Astrocyte of the spinal cord (primary cell): ENCODE results near the gene COL4A1.

ENCODE experiments used
- DNase-seq: peaks from one replicate; pipeline ENCODE4 v3.0.0; 2011; ENCODE audit warnings: low read depth, low spot score
- H3K4me3 ChIP-seq: 2 replicates; pipeline ENCODE4 v1.5.1; 2011; ENCODE audit warnings: low read depth, mild to moderate bottlenecking, low read length, moderate library complexity
- CTCF ChIP-seq: IDR thresholded peaks from 2 replicates; pipeline ENCODE4 v1.5.1; 2012; ENCODE audit warnings: low read depth, mild to moderate bottlenecking, low read length, inconsistent platforms
- in situ Hi-C: cut with HindIII; loops from 2 replicates; pipeline ENCODE4 v1.10.0; 2017; ENCODE audit warnings: low sequenced_read_pairs

COL4A1 gene

GRCh38 chr13:110301606-110302553, 5.1 kb downstream of the COL4A1 start:
- in situ Hi-C loops, result no loop called here
- no peak overlapping the region for H3K4me3 ChIP-seq
- DNase-seq, result peak; percentile 56
- TF ChIP-seq CTCF, result no peak

- in situ Hi-C loops, result no loop called here
- TF ChIP-seq CTCF, result no peak
- no peak overlapping the region for H3K4me3 ChIP-seq
- DNase-seq, result no peak
Observed at GRCh38 chr13:110301083-110301482, 5.9 kb downstream of the COL4A1 start.

GRCh38 chr13:110300090-110300815, 6.7 kb downstream of the COL4A1 start:
- in situ Hi-C loops, result no loop called here

GRCh38 chr13:110299283-110299840, 7.6 kb downstream of the COL4A1 start:
- in situ Hi-C loops, result no loop called here
- DNase-seq, result no peak
- TF ChIP-seq CTCF, result no peak
- no peak overlapping the region for H3K4me3 ChIP-seq

More at GRCh38 chr13:110300090-110300815, 6.7 kb downstream of the COL4A1 start:
- TF ChIP-seq CTCF, result no peak
- H3K4me3 ChIP-seq, result no peak overlapping the region
- DNase-seq, result no peak

- TF ChIP-seq CTCF, result no peak
- no peak for DNase-seq
- no peak overlapping the region for H3K4me3 ChIP-seq
- in situ Hi-C loops, result no loop called here
Observed at GRCh38 chr13:110298505-110299282, 8.3 kb downstream of the COL4A1 start.
